B cell (primary cell): ENCODE data around the gene PRKAG2. TPM values are rescaled to one million over a fixed set of nuclear protein-coding genes. Genes with fewer than 3 reads are reported as not detected.

Experiments used
- ATAC-seq: fragments of 200-7000 bp; cut with Tn5 transposase; one replicate; pipeline ENCODE4 v1.10.0; 2021; ENCODE audit warnings: low read depth, mild to moderate bottlenecking, moderate number of reproducible peaks, moderate library complexity
- CTCF ChIA-PET: fragments of 350-600 bp; sonication (Branson Sonifier 250); formaldehyde crosslinking; loops from one replicate; lab custom pipeline; 2021; ENCODE audit warnings: antibody characterized with exemption, inconsistent platforms; lab: Charles Lee
- POLR2A ChIA-PET: fragments of 350-600 bp; sonication (Branson Sonifier 250); formaldehyde crosslinking; loops from one replicate; lab custom pipeline; 2021; ENCODE audit warnings: antibody characterized with exemption; lab: Charles Lee
- DNase-seq: peaks from one replicate; pipeline ENCODE4 v3.0.0; 2013
- H2AFZ ChIP-seq: 2 replicates; pipeline ENCODE4 v1.6.1; 2012; ENCODE audit warnings: mild to moderate bottlenecking, low read depth, low read length; ENCODE audit not compliant: insufficient read depth, poor library complexity, severe bottlenecking
- H3K27ac ChIP-seq, 2 donors: 1 replicate in 1 of 2; 2 replicates in 1 of 2; pipeline ENCODE4 v1.5.1; 2012 to 2013; ENCODE audit warnings: low read length in 2 of 2, mild to moderate bottlenecking in 2 of 2, moderate library complexity in 1 of 2
- H3K27me3 ChIP-seq, 4 experiments: fragments of 200-600 bp in 1 of 4; sonication (generic) in 1 of 4; replicated peaks in 1 of 4; 1 replicate in 2 of 4; 2 replicates in 2 of 4; pipeline versions ENCODE4 v1.6.1 to v1.7.0; 2013 to 2016; ENCODE audit warnings: low read length in 3 of 4, mild to moderate bottlenecking in 2 of 4, mixed read lengths in 1 of 4, moderate library complexity in 1 of 4; ENCODE audit not compliant: insufficient read depth in 4 of 4, control insufficient read depth in 3 of 4; ENCODE audit errors: control extremely low read depth in 1 of 4
- H3K36me3 ChIP-seq, 2 experiments: replicated peaks in 1 of 2; 1 replicate in 1 of 2; 2 replicates in 1 of 2; pipeline versions ENCODE4 v1.6.1 to v1.7.1; 2013; ENCODE audit warnings: low read length in 1 of 2; ENCODE audit not compliant: insufficient read depth in 2 of 2, control insufficient read depth in 1 of 2; ENCODE audit errors: control extremely low read depth in 1 of 2, extremely low read depth in 1 of 2
- H3K4me1 ChIP-seq, 2 donors: fragments of 200-600 bp in 1 of 2; sonication (generic) in 1 of 2; 1 replicate in 1 of 2; 2 replicates in 1 of 2; pipeline versions ENCODE4 v1.5.1 to v1.6.1; 2013 to 2017; ENCODE audit warnings: low read length in 2 of 2; ENCODE audit not compliant: control insufficient read depth in 2 of 2, insufficient read depth in 2 of 2
- H3K4me2 ChIP-seq: replicated peaks from 2 replicates; pipeline ENCODE3; 2012; ENCODE audit warnings: mild to moderate bottlenecking, low read depth, low read length; ENCODE audit not compliant: poor library complexity, severe bottlenecking
- H3K4me3 ChIP-seq, 5 experiments: fragments of 200-600 bp in 1 of 5; sonication (generic) in 1 of 5; 1 replicate in 3 of 5; 2 replicates in 2 of 5; pipeline versions ENCODE4 v1.5.1 to v1.7.0; 2011 to 2016; ENCODE audit warnings: low read length in 4 of 5, mild to moderate bottlenecking in 4 of 5, low read depth in 2 of 5, control low read depth in 1 of 5, moderate library complexity in 1 of 5; ENCODE audit not compliant: insufficient read depth in 1 of 5; ENCODE audit errors: control extremely low read depth in 1 of 5, extremely low read depth in 1 of 5
- H3K79me2 ChIP-seq: fragments of 200-600 bp; sonication (generic); one replicate; pipeline ENCODE4 v1.6.0; 2016; ENCODE audit warnings: low read length; ENCODE audit not compliant: control insufficient read depth, insufficient read depth
- H3K9ac ChIP-seq: fragments of 200-600 bp; sonication (generic); 2 replicates; pipeline ENCODE4 v1.6.1; 2017; ENCODE audit warnings: mild to moderate bottlenecking, low read length, moderate library complexity
- H3K9me3 ChIP-seq, 3 donors: one replicate each; pipeline versions ENCODE4 v1.6.1 to v1.7.1; 2013; ENCODE audit warnings: low read length in 2 of 3; ENCODE audit not compliant: control insufficient read depth in 2 of 3, insufficient read depth in 1 of 3; ENCODE audit errors: control extremely low read depth in 1 of 3
- H4K20me1 ChIP-seq: 2 replicates; pipeline ENCODE4 v1.6.0; 2012; ENCODE audit warnings: mild to moderate bottlenecking, low read length; ENCODE audit not compliant: insufficient read depth, control insufficient read depth, poor library complexity, severe bottlenecking
- H3K27ac Mint-ChIP-seq: one replicate; pipeline ENCODE4 v1.8.0; 2021; ENCODE audit warnings: mixed read lengths
- H3K27me3 Mint-ChIP-seq: one replicate; pipeline ENCODE4 v1.8.0; 2021; ENCODE audit warnings: mixed read lengths
- H3K4me1 Mint-ChIP-seq: one replicate; pipeline ENCODE4 v1.8.0; 2021; ENCODE audit warnings: mixed read lengths
- H3K4me3 Mint-ChIP-seq: one replicate; pipeline ENCODE4 v1.8.0; 2021; ENCODE audit warnings: mixed read lengths
- H3K9me3 Mint-ChIP-seq: one replicate; pipeline ENCODE4 v1.8.0; 2022; ENCODE audit warnings: mixed read lengths; ENCODE audit not compliant: insufficient read depth
- CTCF ChIP-seq: fragments of 200-600 bp; IDR thresholded peaks from one replicate; pipeline ENCODE4 v1.8.0; 2022; ENCODE audit warnings: antibody characterized with exemption, mild to moderate bottlenecking
- EZH2 ChIP-seq: IDR thresholded peaks from 2 replicates; pipeline ENCODE4 v1.6.1; 2012; ENCODE audit warnings: borderline replicate concordance, low read depth, mild to moderate bottlenecking, moderate library complexity, low read length; ENCODE audit not compliant: insufficient read depth, poor library complexity, severe bottlenecking
- WGBS: methylation state at CpG from one replicate; pipeline ENCODE4 v1.1.5; 2013; ENCODE audit warnings: missing lambda C conversion rate; ENCODE audit not compliant: insufficient coverage; 5-methylcytosine and 5-hydroxymethylcytosine counted together
- intact Hi-C: fragments of 100-400 bp; cut with micrococcal nuclease; formaldehyde crosslinking; loops from one replicate; pipeline ENCODE4 v1.10.0; 2022
- polyA plus RNA-seq: library from polyadenylated mRNA; depleted of rRNA; stranded (reverse); fragments of >200 nt; gene quantifications from 2 replicates; pipeline ENCODE4 v1.2.3, GENCODE V29; 2012
- total RNA-seq, 2 donors: library from RNA; stranded (reverse); fragments of 120-200 nt in 1 of 2; gene quantifications; 1 replicate in 1 of 2; 2 replicates in 1 of 2; pipeline versions ENCODE4 v1.2.3 to v1.2.4, GENCODE V29; 2013 to 2022

The PRKAG2 gene
- total and polyA plus RNA-seq, 2 donors (not counting 1 experiment from before 2014, with no cell fraction given): 22.1 to 56.3 TPM

GRCh38 chr7:151869109-151869428 lies 7.8 kb downstream of the PRKAG2 start:
- Mint-ChIP-seq H3K27me3 (no peaks in the 10 kb centered on the region), H3K4me3 (no peak overlapping the region), H3K27ac (no peak overlapping the region), H3K9me3 (no peaks in the 10 kb centered on the region), H3K4me1 (peaks cover 53% of the 10 kb centered on the region)
- ChIA-PET CTCF (interaction anchor here (0.6 kb wide), 1 partner anchor 8 kb away, joined by 4 read pairs; no protein-coding TSS in a partner anchor), POLR2A (no interaction called here)
- ATAC-seq: no peak
- H2AFZ ChIP-seq: no peak overlapping the region
- H3K9ac ChIP-seq: no peak overlapping the region
- H3K79me2 ChIP-seq: peaks cover 74% of the 10 kb centered on the region
- peaks cover 85% of the 10 kb centered on the region for H4K20me1 ChIP-seq
- H3K27me3 ChIP-seq: no peaks in the 10 kb centered on the region
- H3K9me3 ChIP-seq: no peaks in the 10 kb centered on the region
- TF ChIP-seq CTCF: no peak
- no peak for TF ChIP-seq EZH2
- 59% methylated on average over 2 of the region's 6 CpGs for WGBS
- no peak overlapping the region for H3K4me3 ChIP-seq
- H3K4me2 ChIP-seq: no peak overlapping the region
- H3K27ac ChIP-seq: no peak overlapping the region
- no peak for DNase-seq
- peaks cover 6% of the 10 kb centered on the region in 2 donors for H3K4me1 ChIP-seq
- no peaks in the 10 kb centered on the region for H3K36me3 ChIP-seq
- intact Hi-C loops: no loop called here

GRCh38 chr7:151868396-151869108 lies 8.4 kb downstream of the PRKAG2 start:
- peaks cover 77% of the 10 kb centered on the region for H3K79me2 ChIP-seq
- Mint-ChIP-seq H3K4me3 (no peak overlapping the region), H3K27me3 (no peaks in the 10 kb centered on the region), H3K4me1 (peaks cover 57% of the 10 kb centered on the region), H3K27ac (no peak overlapping the region), H3K9me3 (no peaks in the 10 kb centered on the region)
- DNase-seq (no peak), ATAC-seq (no peak)
- no peak overlapping the region for H2AFZ ChIP-seq
- no peak overlapping the region for H3K27ac ChIP-seq
- CTCF ChIA-PET: interaction anchor here (0.6 kb wide), 1 partner anchor 7 kb away, joined by 4 read pairs; no protein-coding TSS in a partner anchor
- peaks cover 9 to 12% of the 10 kb centered on the region in 2 donors for H3K4me1 ChIP-seq
- H3K9ac ChIP-seq: no peak overlapping the region
- no peak overlapping the region for H3K4me2 ChIP-seq
- no peaks in the 10 kb centered on the region for H3K9me3 ChIP-seq
- no peaks in the 10 kb centered on the region for H3K36me3 ChIP-seq
- intact Hi-C loops: no loop called here
- H3K27me3 ChIP-seq: no peaks in the 10 kb centered on the region
- no peak for TF ChIP-seq CTCF
- TF ChIP-seq EZH2: no peak
- H3K4me3 ChIP-seq: no peak overlapping the region
- 96% methylated on average over 21 of the region's 23 CpGs for WGBS
- POLR2A ChIA-PET: no interaction called here
- peaks cover 89% of the 10 kb centered on the region for H4K20me1 ChIP-seq
